ENCODE results near the gene GTF2F1. TPM values are rescaled to one million over a fixed set of nuclear protein-coding genes. Genes with fewer than 3 reads are reported as not detected.
A peak's percentile ranks its signal among the peaks of the same experiment; 100 is the strongest.

Gene GTF2F1
- total and polyA plus RNA-seq, 9 of the 15 experiments (the other 6 are each of a cell fraction or from before 2014, with no cell fraction given) = 4.7 to 75.4 (median 68.4) TPM

DNA sequence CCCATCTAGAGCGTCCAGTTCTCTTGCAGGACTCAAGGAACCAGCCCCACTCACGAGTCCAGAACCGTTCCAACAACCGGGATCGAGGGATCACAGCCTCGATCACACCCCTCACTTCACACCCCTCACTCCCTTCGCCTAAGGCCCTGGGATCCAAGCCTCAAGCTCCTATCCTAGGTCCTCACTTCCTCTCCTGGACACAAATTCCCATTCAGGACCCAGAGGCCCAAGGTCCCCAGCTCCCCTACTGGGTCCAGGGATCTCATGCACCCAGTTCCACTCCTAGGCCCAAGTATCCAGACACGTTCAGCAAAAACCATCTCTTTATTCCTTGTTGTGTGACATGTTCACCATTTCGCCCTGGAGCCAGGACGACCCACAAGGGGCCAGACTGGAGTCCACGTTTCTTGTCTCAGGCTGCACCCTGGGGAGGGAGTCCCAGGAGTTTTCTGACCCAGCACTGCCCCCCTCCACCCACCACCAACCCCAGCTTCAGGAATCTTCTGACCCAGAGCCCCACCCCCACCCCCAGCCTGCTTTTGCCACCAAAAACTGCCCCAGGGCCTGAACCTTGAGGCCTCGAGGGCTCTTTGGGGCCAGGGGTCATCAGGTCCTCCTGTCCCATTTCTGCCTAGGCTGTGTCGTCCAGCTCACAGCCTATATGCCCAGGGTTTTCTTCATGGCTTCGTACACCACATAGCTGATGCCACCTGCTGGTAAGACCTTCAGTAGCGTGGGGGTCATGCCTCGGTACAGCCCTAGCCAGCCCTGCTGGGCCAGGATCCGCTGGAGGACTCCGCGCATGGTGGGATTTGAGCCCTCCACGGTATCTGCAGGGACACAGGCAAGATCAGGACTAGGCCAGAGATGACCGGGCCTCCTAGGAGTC is 33.0 kb upstream of the GTF2F1 start:
- Histone ChIP-seq H3K36me3 (ENCODE audit: control insufficient read depth, insufficient read depth, low read length) (peaks cover 24% of the 10 kb centered on the region), H3K4me2 (ENCODE audit: insufficient read depth, low read length) (peak overlapping the region; percentile 53), H3K4me3 (no peak overlapping the region), H3K4me1 (replicated peaks in 1 of 2; ENCODE audit: control insufficient read depth in 2 of 2, insufficient read depth in 2 of 2, low read length in 2 of 2) (peaks cover 17 to 43% of the 10 kb centered on the region in 2 experiments), H3K9ac (ENCODE audit: insufficient read depth in 1 of 2, low read depth in 2 of 2, low read length in 2 of 2) (peak overlapping the region; percentile 47 to 87), H4K20me1 (replicated peaks; ENCODE audit: control insufficient read depth, insufficient read depth, low read length) (peaks cover 31% of the 10 kb centered on the region), H3K79me2 (ENCODE audit: control insufficient read depth, insufficient read depth, low read length) (peaks cover 51% of the 10 kb centered on the region), H3K9me3 (replicated peaks; ENCODE audit: control insufficient read depth, insufficient read depth, low read depth, low read length) (no peaks in the 10 kb centered on the region), H3K27me3 (ENCODE audit: control insufficient read depth in 2 of 2, insufficient read depth in 2 of 2, low read length in 2 of 2) (no peaks in the 10 kb centered on the region), H2AFZ (ENCODE audit: low read depth, low read length) (peak overlapping the region; percentile 81), H3K9me1 (ENCODE audit: control insufficient read depth, insufficient read depth, low read length) (peaks cover 14% of the 10 kb centered on the region), H3K27ac (ENCODE audit: extremely low read depth, low read depth, low read length) (peak overlapping the region; percentile 78)
- ChIA-PET POLR2A (interaction anchor here (0.6 to 1.7 kb wide), 6 partner anchors 12 to 652 kb away, joined by 3 to 11 read pairs (median 4); partner anchors contain the start of genes ALKBH7 and TNFSF9), CTCF (ENCODE audit: low intra/inter-chr PET ratio) (no interaction called here)
- peak in 1 of 4 experiments; percentile 46 for DNase-seq (ENCODE audit: extremely low read depth in 1 of 4, low spot score in 3 of 4)
- intact Hi-C loops (cut with micrococcal nuclease) = loop anchor here (10.0 kb wide), 2 partner anchors 111 to 261 kb away; no protein-coding TSS in a partner anchor
- in situ Hi-C loops (cut with MboI) = no loop called here
- 87% methylated on average over 14 of the region's 21 CpGs for WGBS (ENCODE audit: insufficient coverage, low coverage, missing lambda C conversion rate)
- BruUV-seq (replicated peaks) = TSS peak; percentile 74
- no peak for ATAC-seq
- peak; percentile 58 for FAIRE-seq
- 0 out of 2 replicates have a peak, but pooled peaks have one; percentile 6 for TF ChIP-seq ZNF224 (CRISPR knock-in tag; IDR thresholded peaks at IDR 0.05)
- TF ChIP-seq ZFP1 (CRISPR knock-in tag; IDR thresholded peaks at IDR 0.05) = no peak; the same call in 1 of the 2 replicates
- no peak for TF ChIP-seq TCF3 (CRISPR knock-in tag; IDR thresholded peaks at IDR 0.05)
- TF ChIP-seq HMGN3 (IDR thresholded peaks at IDR 0.05; ENCODE audit: borderline replicate concordance, extremely low read depth, insufficient read length, low read depth, low read length) = no peak
- TF ChIP-seq, protein P1, sequence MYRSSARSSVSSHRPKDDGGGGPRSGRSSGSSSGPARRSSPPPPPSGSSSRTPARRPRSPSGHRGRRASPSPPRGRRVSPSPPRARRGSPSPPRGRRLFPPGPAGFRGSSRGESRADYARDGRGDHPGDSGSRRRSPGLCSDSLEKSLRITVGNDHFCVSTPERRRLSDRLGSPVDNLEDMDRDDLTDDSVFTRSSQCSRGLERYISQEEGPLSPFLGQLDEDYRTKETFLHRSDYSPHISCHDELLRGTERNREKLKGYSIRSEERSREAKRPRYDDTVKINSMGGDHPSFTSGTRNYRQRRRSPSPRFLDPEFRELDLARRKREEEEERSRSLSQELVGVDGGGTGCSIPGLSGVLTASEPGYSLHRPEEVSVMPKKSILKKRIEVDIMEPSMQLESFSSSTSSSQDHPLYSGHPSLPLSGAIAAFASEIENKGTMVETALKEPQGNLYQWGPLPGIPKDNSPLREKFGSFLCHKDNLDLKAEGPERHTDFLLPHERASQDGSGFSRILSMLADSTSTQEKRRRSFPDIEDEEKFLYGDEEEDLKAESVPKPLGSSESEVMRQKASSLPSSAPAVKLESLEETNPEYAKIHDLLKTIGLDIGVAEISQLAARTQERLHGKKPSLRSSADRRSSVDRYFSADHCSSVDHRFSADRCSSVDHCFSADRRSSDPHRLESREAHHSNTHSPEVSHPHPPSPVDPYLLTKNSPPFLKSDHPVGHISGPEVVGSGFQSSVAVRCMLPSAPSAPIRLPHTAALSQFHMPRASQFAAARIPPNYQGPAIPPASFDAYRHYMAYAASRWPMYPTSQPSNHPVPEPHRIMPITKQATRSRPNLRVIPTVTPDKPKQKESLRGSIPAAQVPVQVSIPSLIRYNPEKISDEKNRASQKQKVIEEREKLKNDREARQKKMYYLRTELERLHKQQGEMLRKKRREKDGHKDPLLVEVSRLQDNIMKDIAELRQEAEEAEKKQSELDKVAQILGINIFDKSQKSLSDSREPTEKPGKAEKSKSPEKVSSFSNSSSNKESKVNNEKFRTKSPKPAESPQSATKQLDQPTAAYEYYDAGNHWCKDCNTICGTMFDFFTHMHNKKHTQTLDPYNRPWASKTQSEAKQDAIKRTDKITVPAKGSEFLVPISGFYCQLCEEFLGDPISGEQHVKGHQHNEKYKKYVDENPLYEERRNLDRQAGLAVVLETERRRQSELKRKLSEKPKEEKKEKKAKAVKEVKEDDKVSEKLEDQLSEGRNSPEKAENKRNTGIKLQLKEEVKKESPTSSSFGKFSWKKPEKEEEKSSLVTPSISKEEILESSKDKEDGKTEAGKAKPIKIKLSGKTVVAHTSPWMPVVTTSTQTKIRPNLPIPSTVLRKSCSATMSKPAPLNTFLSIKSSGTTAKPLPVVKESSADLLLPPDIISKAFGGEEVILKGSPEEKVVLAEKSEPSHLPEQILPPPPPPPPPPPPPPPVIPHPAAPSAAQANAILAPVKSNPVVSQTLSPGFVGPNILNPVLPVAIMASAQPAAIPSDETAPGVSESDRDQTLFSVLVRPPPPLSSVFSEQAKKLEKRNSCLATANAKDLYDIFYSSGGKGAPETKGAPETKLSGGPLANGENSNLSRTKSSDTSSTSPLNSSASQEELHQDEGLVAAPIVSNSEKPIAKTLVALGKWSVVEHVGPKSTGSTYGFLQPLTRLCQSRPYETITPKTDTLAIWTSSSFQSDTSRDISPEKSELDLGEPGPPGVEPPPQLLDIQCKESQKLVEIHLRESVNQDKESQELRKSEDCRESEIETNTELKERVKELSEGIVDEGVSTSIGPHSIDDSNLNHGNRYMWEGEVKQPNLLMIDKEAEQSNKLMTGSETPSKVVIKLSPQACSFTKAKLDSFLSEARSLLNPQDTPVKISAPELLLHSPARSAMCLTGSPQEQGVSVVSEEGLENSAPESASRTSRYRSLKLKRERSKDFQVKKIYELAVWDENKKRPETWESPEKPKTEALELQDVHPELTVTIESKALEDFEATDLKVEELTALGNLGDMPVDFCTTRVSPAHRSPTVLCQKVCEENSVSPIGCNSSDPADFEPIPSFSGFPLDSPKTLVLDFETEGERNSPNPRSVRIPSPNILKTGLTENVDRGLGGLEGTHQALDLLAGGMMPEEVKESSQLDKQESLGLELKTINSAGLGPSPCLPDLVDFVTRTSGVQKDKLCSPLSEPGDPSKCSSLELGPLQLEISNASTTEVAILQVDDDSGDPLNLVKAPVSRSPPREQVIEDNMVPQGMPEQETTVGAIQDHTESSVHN (IDR thresholded peaks at IDR 0.05; ENCODE audit: borderline replicate concordance in 1 of 2, low read depth in 1 of 2) = no peak
- TF ChIP-seq ZNF408 (CRISPR knock-in tag; IDR thresholded peaks at IDR 0.05; ENCODE audit: low read depth) = no peak
- no peak for TF ChIP-seq ZNF165 (CRISPR knock-in tag; IDR thresholded peaks at IDR 0.05; ENCODE audit: borderline replicate concordance)
- TF ChIP-seq CEBPB (tag; IDR thresholded peaks at IDR 0.05) = no peak
- TF ChIP-seq PCBP1 (IDR thresholded peaks at IDR 0.05; ENCODE audit: low read depth, low read length, poor library complexity, severe bottlenecking) = no peak
- TF ChIP-seq SMAD4 (CRISPR knock-in tag; conservative IDR thresholded peaks at IDR 0.05) = peak; percentile 71; the same call in 1 of the 2 replicates
- TF ChIP-seq SPI1 (IDR thresholded peaks at IDR 0.05; ENCODE audit: borderline replicate concordance, low read depth, low read length) = peak; percentile 56
- TF ChIP-seq MED1 (CRISPR knock-in tag; IDR thresholded peaks at IDR 0.05; ENCODE audit: borderline replicate concordance) = no peak
- TF ChIP-seq STAT5A (IDR thresholded peaks at IDR 0.05; ENCODE audit: borderline replicate concordance, low read length) = no peak

Data from K562 (cell line).